ENCODE measurements around the gene CYTH1. TPM values are rescaled to one million over a fixed set of nuclear protein-coding genes. Genes with fewer than 3 reads are reported as not detected.

CYTH1 gene
- polyA plus RNA-seq, 4 donors = 37.6 to 46.3 (median 38.9) TPM

GRCh38 chr17:78715000-78715771, 66.9 kb downstream of the CYTH1 start:
- H3K36me3 ChIP-seq (ENCODE audit: control insufficient read depth in 3 of 3, insufficient read depth in 2 of 3, low read depth in 1 of 3, low read length in 3 of 3) = peaks cover 0 to 6% (median 0%) of the 10 kb centered on the region in 3 donors
- no peaks in the 10 kb centered on the region for H3K9me3 ChIP-seq (ENCODE audit: control insufficient read depth in 2 of 2, insufficient read depth in 1 of 2, low read depth in 1 of 2, low read length in 1 of 2)
- peak overlapping the region in 1 of 3 donors; percentile 4 for H3K27ac ChIP-seq (ENCODE audit: low read depth in 1 of 3, low read length in 2 of 3)
- peaks cover 2 to 33% (median 32%) of the 10 kb centered on the region in 3 donors for H3K4me1 ChIP-seq (ENCODE audit: control insufficient read depth in 3 of 3, insufficient read depth in 2 of 3, low read depth in 1 of 3, low read length in 2 of 3)
- no peak overlapping the region for H3K4me3 ChIP-seq (ENCODE audit: low read depth in 1 of 3, low read length in 3 of 3)
- H3K27me3 ChIP-seq (ENCODE audit: control insufficient read depth in 3 of 3, insufficient read depth in 3 of 3, low read length in 3 of 3) = no peaks in the 10 kb centered on the region
- WGBS, 3 donors = 70 to 90% (median 81%) methylated on average over 14 of the region's 14 CpGs
- DNase-seq (no peak), FAIRE-seq (no peak)

GRCh38 chr17:78714534-78714933, 67.5 kb downstream of the CYTH1 start:
- peaks cover 2 to 31% (median 31%) of the 10 kb centered on the region in 3 donors for H3K4me1 ChIP-seq (ENCODE audit: control insufficient read depth in 3 of 3, insufficient read depth in 2 of 3, low read depth in 1 of 3, low read length in 2 of 3)
- 94 to 97% (median 94%) methylated on average over 4 of the region's 4 CpGs for WGBS, 3 donors
- no peak for FAIRE-seq
- no peaks in the 10 kb centered on the region for H3K9me3 ChIP-seq (ENCODE audit: control insufficient read depth in 2 of 2, insufficient read depth in 1 of 2, low read depth in 1 of 2, low read length in 1 of 2)
- DNase-seq = no peak
- no peaks in the 10 kb centered on the region for H3K27me3 ChIP-seq (ENCODE audit: control insufficient read depth in 3 of 3, insufficient read depth in 3 of 3, low read length in 3 of 3)
- no peak overlapping the region for H3K27ac ChIP-seq (ENCODE audit: low read depth in 1 of 3, low read length in 2 of 3)
- no peak overlapping the region for H3K4me3 ChIP-seq (ENCODE audit: low read depth in 1 of 3, low read length in 3 of 3)
- H3K36me3 ChIP-seq (ENCODE audit: control insufficient read depth in 3 of 3, insufficient read depth in 2 of 3, low read depth in 1 of 3, low read length in 3 of 3) = peaks cover 0 to 7% (median 0%) of the 10 kb centered on the region in 3 donors

DNA sequence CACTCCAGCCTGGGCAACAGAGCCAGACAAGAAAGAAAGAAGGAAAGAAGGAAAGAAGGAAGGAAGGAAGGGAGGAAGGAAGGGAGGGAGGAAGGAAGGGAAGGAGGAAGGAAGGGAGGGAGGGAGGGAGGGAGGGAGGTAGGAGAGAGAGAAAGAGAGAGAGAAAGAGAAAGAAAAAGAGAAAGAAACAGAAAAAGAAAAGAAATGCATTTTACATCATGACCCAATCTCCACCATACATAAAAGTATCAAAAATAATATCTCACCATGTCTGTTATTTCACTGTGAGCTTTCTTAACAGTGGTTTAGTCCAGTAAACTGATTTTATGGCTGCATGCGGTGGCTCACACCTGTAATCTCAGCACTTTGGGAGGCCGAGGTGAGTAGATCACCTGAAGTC, 70.0 kb downstream of the CYTH1 start:
- H3K27ac ChIP-seq (ENCODE audit: low read depth in 1 of 3, low read length in 2 of 3) = no peak overlapping the region
- DNase-seq (no peak), FAIRE-seq (no peak)
- no peak overlapping the region for H3K4me3 ChIP-seq (ENCODE audit: low read depth in 1 of 3, low read length in 3 of 3)
- peaks cover 0 to 20% (median 3%) of the 10 kb centered on the region in 3 donors for H3K36me3 ChIP-seq (ENCODE audit: control insufficient read depth in 3 of 3, insufficient read depth in 2 of 3, low read depth in 1 of 3, low read length in 3 of 3)
- peaks cover 2 to 14% (median 12%) of the 10 kb centered on the region in 3 donors for H3K4me1 ChIP-seq (ENCODE audit: control insufficient read depth in 3 of 3, insufficient read depth in 2 of 3, low read depth in 1 of 3, low read length in 2 of 3)
- no peaks in the 10 kb centered on the region for H3K9me3 ChIP-seq (ENCODE audit: control insufficient read depth in 2 of 2, insufficient read depth in 1 of 2, low read depth in 1 of 2, low read length in 1 of 2)
- H3K27me3 ChIP-seq (ENCODE audit: control insufficient read depth in 3 of 3, insufficient read depth in 3 of 3, low read length in 3 of 3) = no peaks in the 10 kb centered on the region
- WGBS, 3 donors = 92 to 97% (median 92%) methylated on average over 2 of the region's 2 CpGs

GRCh38 chr17:78710607-78711006, 71.5 kb downstream of the CYTH1 start:
- H3K27ac ChIP-seq (ENCODE audit: low read depth in 1 of 3, low read length in 2 of 3) = no peak overlapping the region
- 96 to 98% (median 97%) methylated on average over 4 of the region's 4 CpGs for WGBS, 3 donors
- peaks cover 0 to 22% (median 3%) of the 10 kb centered on the region in 3 donors for H3K36me3 ChIP-seq (ENCODE audit: control insufficient read depth in 3 of 3, insufficient read depth in 2 of 3, low read depth in 1 of 3, low read length in 3 of 3)
- H3K27me3 ChIP-seq (ENCODE audit: control insufficient read depth in 3 of 3, insufficient read depth in 3 of 3, low read length in 3 of 3) = no peaks in the 10 kb centered on the region
- no peak for FAIRE-seq
- H3K9me3 ChIP-seq (ENCODE audit: control insufficient read depth in 2 of 2, insufficient read depth in 1 of 2, low read depth in 1 of 2, low read length in 1 of 2) = no peaks in the 10 kb centered on the region
- H3K4me1 ChIP-seq (ENCODE audit: control insufficient read depth in 3 of 3, insufficient read depth in 2 of 3, low read depth in 1 of 3, low read length in 2 of 3) = peaks cover 0 to 8% (median 5%) of the 10 kb centered on the region in 3 donors
- no peak for DNase-seq
- H3K4me3 ChIP-seq (ENCODE audit: low read depth in 1 of 3, low read length in 3 of 3) = no peak overlapping the region

GRCh38 chr17:78709751-78710181, 72.3 kb downstream of the CYTH1 start:
- peaks cover 0 to 22% (median 3%) of the 10 kb centered on the region in 3 donors for H3K36me3 ChIP-seq (ENCODE audit: control insufficient read depth in 3 of 3, insufficient read depth in 2 of 3, low read depth in 1 of 3, low read length in 3 of 3)
- no peak for FAIRE-seq
- DNase-seq = no peak
- H3K9me3 ChIP-seq (ENCODE audit: control insufficient read depth in 2 of 2, insufficient read depth in 1 of 2, low read depth in 1 of 2, low read length in 1 of 2) = no peaks in the 10 kb centered on the region
- 71 to 83% (median 76%) methylated on average over 4 of the region's 4 CpGs for WGBS, 3 donors
- no peak overlapping the region for H3K4me3 ChIP-seq (ENCODE audit: low read depth in 1 of 3, low read length in 3 of 3)
- no peak overlapping the region for H3K27ac ChIP-seq (ENCODE audit: low read depth in 1 of 3, low read length in 2 of 3)
- H3K27me3 ChIP-seq (ENCODE audit: control insufficient read depth in 3 of 3, insufficient read depth in 3 of 3, low read length in 3 of 3) = no peaks in the 10 kb centered on the region
- peaks cover 0 to 6% (median 0%) of the 10 kb centered on the region in 3 donors for H3K4me1 ChIP-seq (ENCODE audit: control insufficient read depth in 3 of 3, insufficient read depth in 2 of 3, low read depth in 1 of 3, low read length in 2 of 3)

DNA sequence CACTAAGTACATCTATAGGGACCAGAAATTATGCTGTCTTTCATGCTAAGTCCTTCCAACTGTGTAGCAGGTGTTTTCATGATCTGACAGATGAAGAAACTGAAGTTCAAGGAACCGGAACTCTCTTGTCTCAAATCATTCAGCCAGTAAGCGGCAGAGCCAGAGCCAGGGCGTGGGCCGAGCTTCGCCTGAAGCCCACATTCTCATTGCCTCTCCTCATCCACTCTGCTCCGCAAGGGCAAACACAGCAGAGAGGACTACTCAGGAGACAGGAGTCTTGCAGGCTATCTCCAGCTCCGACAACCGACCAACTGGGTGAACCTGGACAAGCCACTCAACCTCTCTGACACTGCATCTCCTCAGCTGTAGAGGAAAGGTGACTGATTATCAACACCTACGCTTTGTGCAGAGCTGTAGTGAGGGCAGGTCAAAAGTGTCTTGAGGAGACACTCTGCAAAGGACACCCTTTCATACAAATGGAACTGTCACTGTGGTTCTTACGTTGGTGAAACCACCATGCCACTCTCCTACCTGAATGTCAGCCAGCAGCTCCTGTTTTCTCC, 72.9 kb downstream of the CYTH1 start:
- no peaks in the 10 kb centered on the region for H3K9me3 ChIP-seq (ENCODE audit: control insufficient read depth in 2 of 2, insufficient read depth in 1 of 2, low read depth in 1 of 2, low read length in 1 of 2)
- peaks cover 0 to 25% (median 3%) of the 10 kb centered on the region in 3 donors for H3K36me3 ChIP-seq (ENCODE audit: control insufficient read depth in 3 of 3, insufficient read depth in 2 of 3, low read depth in 1 of 3, low read length in 3 of 3)
- peak overlapping the region in 1 of 3 donors; percentile 39 for H3K27ac ChIP-seq (ENCODE audit: low read depth in 1 of 3, low read length in 2 of 3)
- FAIRE-seq (no peak), DNase-seq (no peak)
- no peak overlapping the region for H3K4me3 ChIP-seq (ENCODE audit: low read depth in 1 of 3, low read length in 3 of 3)
- peaks cover 0 to 6% (median 0%) of the 10 kb centered on the region in 3 donors for H3K4me1 ChIP-seq (ENCODE audit: control insufficient read depth in 3 of 3, insufficient read depth in 2 of 3, low read depth in 1 of 3, low read length in 2 of 3)
- 82 to 93% (median 84%) methylated on average over 9 to 10 of the region's 10 CpGs for WGBS, 3 donors
- no peaks in the 10 kb centered on the region for H3K27me3 ChIP-seq (ENCODE audit: control insufficient read depth in 3 of 3, insufficient read depth in 3 of 3, low read length in 3 of 3)

GRCh38 chr17:78708510-78708973, 73.5 kb downstream of the CYTH1 start:
- no peak overlapping the region for H3K27ac ChIP-seq (ENCODE audit: low read depth in 1 of 3, low read length in 2 of 3)
- H3K4me3 ChIP-seq (ENCODE audit: low read depth in 1 of 3, low read length in 3 of 3) = no peak overlapping the region
- H3K27me3 ChIP-seq (ENCODE audit: control insufficient read depth in 3 of 3, insufficient read depth in 3 of 3, low read length in 3 of 3) = no peaks in the 10 kb centered on the region
- DNase-seq = peak; percentile 75 to 81
- H3K36me3 ChIP-seq (ENCODE audit: control insufficient read depth in 3 of 3, insufficient read depth in 2 of 3, low read depth in 1 of 3, low read length in 3 of 3) = peaks cover 0 to 28% (median 5%) of the 10 kb centered on the region in 3 donors
- peaks cover 0 to 6% (median 0%) of the 10 kb centered on the region in 3 donors for H3K4me1 ChIP-seq (ENCODE audit: control insufficient read depth in 3 of 3, insufficient read depth in 2 of 3, low read depth in 1 of 3, low read length in 2 of 3)
- no peak for FAIRE-seq
- WGBS, 3 donors = 10 to 14% (median 14%) methylated on average over 6 of the region's 6 CpGs
- no peaks in the 10 kb centered on the region for H3K9me3 ChIP-seq (ENCODE audit: control insufficient read depth in 2 of 2, insufficient read depth in 1 of 2, low read depth in 1 of 2, low read length in 1 of 2)

GRCh38 chr17:78707923-78708322, 74.2 kb downstream of the CYTH1 start:
- FAIRE-seq = no peak
- WGBS, 3 donors = 85 to 96% (median 93%) methylated on average over 7 of the region's 7 CpGs
- Histone ChIP-seq H3K9me3 (ENCODE audit: control insufficient read depth in 2 of 2, insufficient read depth in 1 of 2, low read depth in 1 of 2, low read length in 1 of 2) (no peaks in the 10 kb centered on the region), H3K27me3 (ENCODE audit: control insufficient read depth in 3 of 3, insufficient read depth in 3 of 3, low read length in 3 of 3) (no peaks in the 10 kb centered on the region), H3K27ac (ENCODE audit: low read depth in 1 of 3, low read length in 2 of 3) (no peak overlapping the region), H3K4me1 (ENCODE audit: control insufficient read depth in 3 of 3, insufficient read depth in 2 of 3, low read depth in 1 of 3, low read length in 2 of 3) (peaks cover 0 to 6% (median 0%) of the 10 kb centered on the region in 3 donors), H3K4me3 (ENCODE audit: low read depth in 1 of 3, low read length in 3 of 3) (no peak overlapping the region), H3K36me3 (ENCODE audit: control insufficient read depth in 3 of 3, insufficient read depth in 2 of 3, low read depth in 1 of 3, low read length in 3 of 3) (peaks cover 0 to 28% (median 5%) of the 10 kb centered on the region in 3 donors)
- no peak for DNase-seq

All from small intestine (tissue), 7 donors.